ENCODE measurements around the gene GET3.
A peak's percentile ranks its signal among the peaks of the same experiment; 100 is the strongest.
"Not testable (repeated sequence)": the region's sequence is repeated elsewhere in the genome, so short reads cannot be mapped to it uniquely, and the experiment has no call there.

GET3 gene

GRCh38 chr19:12736995-12737834, at the start of gene GET3:
TSS of gene GET3 (plus strand) at chr19:12737497. CDS start at chr19:12737506, 9 bp downstream.
- DNase-seq: peak; percentile 92

GRCh38 chr19:12689012-12689411, 48.3 kb upstream of the GET3 start:
- no peak for DNase-seq

GRCh38 chr19:12689581-12690216, 47.6 kb upstream of the GET3 start:
- no peak for DNase-seq

GRCh38 chr19:12692960-12693359, 44.3 kb upstream of the GET3 start:
- no peak for DNase-seq

GRCh38 chr19:12694641-12695040, 42.7 kb upstream of the GET3 start:
- DNase-seq: no peak

GRCh38 chr19:12695096-12695495, 42.2 kb upstream of the GET3 start:
- no peak for DNase-seq

GRCh38 chr19:12695514-12695913, 41.8 kb upstream of the GET3 start:
- no peak for DNase-seq

- no peak for DNase-seq
Observed at GRCh38 chr19:12695997-12696365, 41.3 kb upstream of the GET3 start.

- DNase-seq: peak; percentile 97
Observed at GRCh38 chr19:12696366-12697335, 40.6 kb upstream of the GET3 start, which contains the start of gene FBXW9. TSS of gene FBXW9 (minus strand) at chr19:12696631. CDS start at chr19:12696581, 50 bp downstream.

- not testable (repeated sequence) for DNase-seq
Observed at GRCh38 chr19:12697425-12697824, 39.9 kb upstream of the GET3 start.

GRCh38 chr19:12698138-12698537, 39.2 kb upstream of the GET3 start:
- DNase-seq: no peak

GRCh38 chr19:12701596-12702282, 35.6 kb upstream of the GET3 start:
- DNase-seq: no peak

GRCh38 chr19:12703046-12703445, 34.3 kb upstream of the GET3 start:
- DNase-seq: no peak

GRCh38 chr19:12705169-12705568, 32.1 kb upstream of the GET3 start:
- no peak for DNase-seq

GRCh38 chr19:12705654-12706331, 31.5 kb upstream of the GET3 start:
- no peak for DNase-seq

- DNase-seq: no peak
Observed at GRCh38 chr19:12706332-12706718, 31.0 kb upstream of the GET3 start.

GRCh38 chr19:12708641-12709040, 28.7 kb upstream of the GET3 start:
- no peak for DNase-seq

- no peak for DNase-seq
Observed at GRCh38 chr19:12711187-12711586, 26.1 kb upstream of the GET3 start.

GRCh38 chr19:12712077-12712476, 25.2 kb upstream of the GET3 start:
- DNase-seq: not testable (repeated sequence)

- not testable (repeated sequence) for DNase-seq
Observed at GRCh38 chr19:12713304-12713703, 24.0 kb upstream of the GET3 start.

GRCh38 chr19:12715102-12715501, 22.2 kb upstream of the GET3 start:
- no peak for DNase-seq

GRCh38 chr19:12715929-12716328, 21.4 kb upstream of the GET3 start:
- DNase-seq: no peak

Data from CD4-positive, alpha-beta T cell treated with Interleukin-4 for 4 hours (primary cell).